ENCODE measurements around the gene CNOT1.

CNOT1 gene

GRCh38 chr16:58481226-58481869, 148.3 kb downstream of the CNOT1 start:
- DNase-seq = no peak

GRCh38 chr16:58478427-58478826, 151.2 kb downstream of the CNOT1 start:
- no peak for DNase-seq

- no peak for DNase-seq
These were observed 152.8 kb downstream of the CNOT1 start for GRCh38 chr16:58476791-58477190.

- peak; percentile 25 for DNase-seq
These were observed 154.5 kb downstream of the CNOT1 start for GRCh38 chr16:58475091-58475619.

GRCh38 chr16:58474296-58474695, 155.3 kb downstream of the CNOT1 start:
- DNase-seq = peak; percentile 26

- no peak for DNase-seq
These were observed 156.8 kb downstream of the CNOT1 start for GRCh38 chr16:58472827-58473226.

GRCh38 chr16:58472266-58472665, 157.4 kb downstream of the CNOT1 start:
- DNase-seq = no peak

- peak; percentile 52 for DNase-seq
These were observed 158.2 kb downstream of the CNOT1 start for GRCh38 chr16:58471209-58471975.

Measured in NCI-H69 (cell line).